ES-I3 (cell line): ENCODE data around the gene CDH13.

Experiments
- H3K36me3 ChIP-seq: 2 replicates; pipeline ENCODE4 v1.6.1; 2013; ENCODE audit warnings: mild to moderate bottlenecking, low read length, control low read depth, moderate library complexity; ENCODE audit not compliant: insufficient read depth
- H3K4me1 ChIP-seq: 2 replicates; pipeline ENCODE4 v1.6.1; 2013; ENCODE audit warnings: mild to moderate bottlenecking, control low read depth, low read length; ENCODE audit not compliant: insufficient read depth
- H3K9ac ChIP-seq: 2 replicates; pipeline ENCODE4 v1.6.1; 2013; ENCODE audit warnings: low read depth, mild to moderate bottlenecking, low read length, moderate library complexity
- H3K9me3 ChIP-seq: 2 replicates; pipeline ENCODE4 v1.6.1; 2013; ENCODE audit warnings: mild to moderate bottlenecking, low read length, moderate library complexity; ENCODE audit not compliant: control insufficient read depth, insufficient read depth

The CDH13 gene

DNA sequence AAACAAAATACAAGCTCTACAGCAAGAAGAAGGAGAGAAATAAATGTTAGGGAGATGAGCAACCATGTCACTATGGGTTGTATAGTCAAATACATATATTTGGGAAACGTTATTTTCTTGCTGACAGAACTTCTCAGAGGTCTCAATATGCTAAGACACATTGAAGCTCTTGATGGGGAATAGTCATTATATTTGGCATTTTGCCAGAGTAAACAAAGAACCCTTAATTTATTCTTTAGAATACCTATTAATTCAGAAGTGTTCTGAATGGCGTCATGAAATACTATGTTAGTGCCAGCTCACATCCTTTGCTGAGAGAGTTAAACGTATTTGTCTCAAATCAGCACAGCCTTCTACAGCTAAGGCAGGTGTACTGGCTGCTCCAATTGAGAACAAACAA lies 458.9 kb downstream of the CDH13 start:
- no peaks in the 10 kb centered on the region for H3K36me3 ChIP-seq
- no peaks in the 10 kb centered on the region for H3K4me1 ChIP-seq
- no peaks in the 10 kb centered on the region for H3K9me3 ChIP-seq
- no peak overlapping the region for H3K9ac ChIP-seq

DNA sequence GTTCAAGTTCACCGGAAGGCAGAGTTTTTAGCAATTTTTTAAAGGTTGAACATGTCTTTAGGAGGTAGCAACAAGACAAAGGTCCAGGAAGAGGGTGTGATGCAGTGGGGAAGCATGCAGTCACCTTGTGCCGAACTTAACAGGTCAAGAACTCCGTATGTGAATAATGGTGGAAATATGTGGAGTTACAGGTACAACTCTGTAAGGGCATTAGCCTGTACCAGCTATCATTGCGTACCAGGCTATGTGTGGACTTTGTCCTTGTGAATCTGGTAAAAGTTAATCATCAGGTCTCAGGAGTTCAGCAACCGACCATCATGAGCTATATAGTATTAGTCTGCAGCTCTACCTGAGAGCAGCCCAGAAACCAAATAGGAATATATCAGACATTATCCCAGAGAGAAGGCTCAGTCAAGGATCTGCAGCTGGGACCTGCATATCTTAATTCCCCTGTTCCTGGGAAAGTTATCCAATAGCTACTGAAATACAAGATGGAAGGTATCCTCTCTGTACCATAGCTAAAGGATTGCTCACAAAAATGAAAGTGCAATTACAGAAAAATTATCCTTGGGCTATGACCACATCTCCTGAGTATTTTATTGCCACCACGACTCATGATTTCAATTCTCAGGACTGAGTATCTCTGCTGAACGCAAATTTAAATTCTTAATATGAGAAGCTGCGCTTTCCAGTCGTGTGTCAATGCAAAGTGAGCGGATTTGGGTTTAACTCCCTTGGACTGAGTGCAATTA lies 469.3 kb downstream of the CDH13 start:
- Histone ChIP-seq H3K4me1 (no peaks in the 10 kb centered on the region), H3K9ac (no peak overlapping the region), H3K9me3 (peaks cover 11% of the 10 kb centered on the region), H3K36me3 (no peaks in the 10 kb centered on the region)

DNA sequence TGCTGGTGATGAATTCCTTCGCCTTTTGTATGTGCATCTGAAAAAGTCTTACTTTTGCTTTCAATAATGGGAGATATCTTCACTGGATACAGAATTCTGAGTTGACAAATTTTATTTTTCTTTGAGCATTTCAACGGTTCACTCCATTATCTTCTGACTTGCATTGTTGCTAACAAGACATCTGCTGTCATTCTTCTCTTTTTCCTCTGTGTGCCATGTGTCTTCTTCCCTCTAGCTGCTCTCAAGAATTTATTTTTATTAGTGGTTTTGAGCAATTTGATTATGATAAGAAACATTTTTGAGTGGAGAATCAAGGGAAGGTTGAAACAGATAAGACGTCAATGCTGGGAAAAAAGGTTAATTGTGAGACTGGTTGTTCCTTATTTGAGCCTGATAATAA lies 471.8 kb downstream of the CDH13 start:
- Histone ChIP-seq H3K4me1 (no peaks in the 10 kb centered on the region), H3K36me3 (no peaks in the 10 kb centered on the region), H3K9me3 (peaks cover 11% of the 10 kb centered on the region), H3K9ac (no peak overlapping the region)

DNA sequence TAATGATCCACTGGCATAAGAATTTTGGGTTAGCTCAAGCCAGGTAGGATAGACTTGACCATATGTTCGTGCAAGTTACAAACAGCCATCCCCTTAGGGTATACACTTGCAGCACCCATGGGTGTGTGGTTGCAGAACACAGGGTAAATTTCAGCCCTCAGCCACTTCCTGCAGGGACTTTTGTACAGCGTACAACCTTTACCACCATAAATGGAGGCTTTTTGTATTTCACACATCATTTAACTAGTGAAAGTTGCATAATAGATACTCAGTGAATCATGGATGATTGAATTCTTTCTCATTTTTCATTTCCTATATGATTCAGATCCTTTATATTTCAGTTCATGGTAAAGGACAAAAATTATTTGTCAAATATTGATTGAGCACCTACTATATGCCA lies 473.9 kb downstream of the CDH13 start:
- H3K9ac ChIP-seq: no peak overlapping the region
- H3K9me3 ChIP-seq: peaks cover 8% of the 10 kb centered on the region
- no peaks in the 10 kb centered on the region for H3K36me3 ChIP-seq
- no peaks in the 10 kb centered on the region for H3K4me1 ChIP-seq

DNA sequence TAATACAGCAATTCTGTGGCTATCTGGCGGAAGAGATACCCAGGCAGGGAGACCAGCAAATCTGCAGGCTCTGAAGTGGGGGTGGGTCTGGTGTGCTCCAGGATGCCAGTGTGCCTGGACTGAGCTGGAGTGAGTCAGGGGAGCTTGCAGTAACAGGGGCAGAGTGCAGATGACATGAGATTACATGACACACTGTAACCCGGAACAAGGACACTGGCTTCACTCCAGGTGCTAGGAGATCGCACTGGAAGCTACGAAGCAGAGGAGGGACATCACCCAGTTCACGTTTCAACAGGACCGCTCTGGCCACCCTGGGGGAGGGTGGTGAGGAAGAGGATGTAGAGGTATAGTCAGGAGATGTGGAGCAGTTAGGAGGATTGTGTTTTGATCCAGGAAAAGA lies 475.6 kb downstream of the CDH13 start:
- no peak overlapping the region for H3K9ac ChIP-seq
- H3K36me3 ChIP-seq: no peaks in the 10 kb centered on the region
- no peaks in the 10 kb centered on the region for H3K4me1 ChIP-seq
- H3K9me3 ChIP-seq: peaks cover 8% of the 10 kb centered on the region

DNA sequence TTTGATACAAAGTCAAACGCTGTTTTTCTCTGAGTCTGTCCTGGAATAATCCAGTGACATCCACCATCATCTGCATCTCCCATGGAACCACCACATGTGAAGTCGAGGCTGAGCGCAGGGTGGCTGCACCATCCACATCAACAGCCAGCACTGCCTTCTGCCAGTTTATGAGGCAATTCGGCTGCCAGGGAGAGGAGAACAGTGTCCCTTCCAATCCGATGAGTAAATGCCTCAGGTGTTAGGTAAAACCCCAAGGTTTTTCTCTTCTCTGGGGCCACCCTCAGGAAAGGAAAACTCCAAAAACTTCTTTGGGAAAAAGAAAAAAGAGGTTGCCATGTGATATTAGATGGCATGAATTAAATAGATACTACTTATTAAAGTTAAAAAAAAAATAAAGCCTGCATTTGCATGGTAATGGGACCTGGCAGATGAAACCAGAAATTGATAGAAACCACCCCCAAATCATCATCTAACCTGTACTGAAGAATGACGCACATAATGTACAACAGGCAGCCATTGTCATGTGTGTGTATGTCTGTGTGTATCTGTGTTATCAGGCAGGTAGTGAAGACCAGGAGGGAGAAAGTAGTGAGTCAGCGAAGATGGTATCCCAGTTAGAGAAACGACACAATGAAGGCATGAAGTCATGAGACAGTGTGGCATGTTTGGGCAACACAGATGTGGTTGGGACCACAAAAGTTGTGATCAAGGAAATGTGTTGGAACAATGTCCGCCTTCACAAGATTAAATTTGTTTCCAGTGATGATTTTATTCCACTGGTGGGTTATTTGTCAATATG lies 478.7 kb downstream of the CDH13 start:
- Histone ChIP-seq H3K9ac (no peak overlapping the region), H3K9me3 (no peaks in the 10 kb centered on the region), H3K4me1 (no peaks in the 10 kb centered on the region; the same call in 1 of the 2 replicates), H3K36me3 (no peaks in the 10 kb centered on the region)

DNA sequence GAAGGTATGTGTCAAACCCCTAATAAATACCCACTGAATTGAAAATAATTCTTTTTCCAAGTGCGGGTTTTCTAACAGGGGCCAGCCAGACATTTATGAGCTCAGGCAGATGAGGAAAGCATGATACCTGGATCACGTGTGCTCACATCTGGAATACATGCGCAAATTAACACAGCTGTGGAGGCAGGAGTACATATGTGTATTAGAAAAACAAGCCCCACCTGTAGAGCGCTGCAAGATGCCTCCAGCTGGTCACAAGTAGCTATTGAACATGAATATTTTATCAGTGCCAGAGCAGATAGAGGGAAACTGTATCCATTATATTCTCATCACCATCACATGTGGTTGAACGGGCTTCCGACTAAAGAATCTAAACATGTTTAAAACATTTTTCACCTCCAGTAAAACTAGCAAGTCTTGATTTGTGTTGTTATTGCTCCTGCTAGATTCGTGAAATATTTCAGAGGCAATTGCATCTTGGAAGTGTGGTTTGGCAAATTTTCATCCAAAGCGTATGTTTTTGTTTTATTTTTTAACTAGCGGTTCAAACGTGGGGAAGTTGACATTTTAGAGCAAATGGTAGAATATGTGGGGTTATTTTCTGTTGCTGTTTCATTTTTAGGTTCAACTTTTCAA lies 482.8 kb downstream of the CDH13 start:
- H3K36me3 ChIP-seq: no peaks in the 10 kb centered on the region
- H3K4me1 ChIP-seq: peaks cover 12% of the 10 kb centered on the region; the same call in 1 of the 2 replicates
- H3K9me3 ChIP-seq: no peaks in the 10 kb centered on the region
- no peak overlapping the region for H3K9ac ChIP-seq

DNA sequence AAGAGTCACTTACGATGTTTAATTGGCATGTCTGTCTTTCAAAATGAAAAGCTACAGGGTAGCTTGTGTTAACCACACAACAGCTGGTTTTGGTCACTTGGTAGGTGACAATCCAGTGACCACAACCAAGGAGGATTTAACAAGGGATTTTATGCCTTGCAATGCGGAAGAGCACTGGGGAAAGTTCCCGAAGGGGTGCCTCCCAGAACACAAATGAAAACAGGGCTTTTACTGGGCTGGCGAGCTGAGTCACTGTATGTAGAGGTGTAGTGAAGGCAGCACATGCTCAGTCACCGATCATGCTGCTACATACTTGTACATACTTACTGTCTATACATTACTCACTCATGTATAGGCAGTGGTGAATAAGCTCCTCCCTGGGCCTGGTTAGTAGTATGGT lies 483.5 kb downstream of the CDH13 start:
- no peaks in the 10 kb centered on the region for H3K36me3 ChIP-seq
- no peaks in the 10 kb centered on the region for H3K9me3 ChIP-seq
- H3K4me1 ChIP-seq: peaks cover 14% of the 10 kb centered on the region; the same call in 1 of the 2 replicates
- H3K9ac ChIP-seq: no peak overlapping the region

DNA sequence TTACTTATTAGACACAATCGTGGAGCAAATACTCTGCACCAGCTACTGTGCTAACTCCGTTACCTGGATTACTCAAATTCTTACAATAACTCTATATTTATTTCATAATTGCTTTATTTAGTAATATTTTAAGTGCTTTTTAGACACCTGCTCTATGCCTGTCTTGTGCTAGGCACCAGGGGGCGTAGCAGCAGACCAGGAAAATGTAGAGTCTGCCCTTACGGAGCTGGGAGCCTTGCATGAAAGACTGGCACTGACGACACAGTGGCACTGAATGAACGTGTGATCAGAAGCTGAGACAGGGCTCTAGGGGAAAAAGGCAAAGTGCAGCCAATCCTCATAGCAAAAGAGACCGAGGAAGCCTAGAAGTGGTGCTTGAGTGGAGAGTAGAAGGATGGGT lies 486.5 kb downstream of the CDH13 start:
- Histone ChIP-seq H3K9me3 (no peaks in the 10 kb centered on the region), H3K36me3 (no peaks in the 10 kb centered on the region), H3K4me1 (peaks cover 14% of the 10 kb centered on the region; the same call in 1 of the 2 replicates), H3K9ac (no peak overlapping the region)

DNA sequence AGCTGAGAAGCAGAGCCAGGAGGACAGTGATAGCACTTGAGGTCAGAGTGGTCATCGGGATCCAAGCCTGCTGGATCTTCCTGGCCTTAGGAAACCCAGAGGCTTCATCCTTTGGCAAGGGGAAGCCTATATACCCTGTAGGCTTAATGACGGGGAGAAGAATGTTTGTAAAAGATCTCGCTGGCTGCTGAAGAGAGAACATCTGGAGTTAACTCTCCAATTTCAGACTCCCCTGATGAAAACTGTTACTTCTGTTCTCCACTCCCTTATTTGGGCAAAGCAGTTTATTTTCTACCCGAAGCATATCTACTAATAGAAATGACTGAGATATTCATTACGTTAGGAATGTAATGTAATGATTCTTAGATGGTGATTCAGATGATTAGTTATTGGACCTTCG lies 487.0 kb downstream of the CDH13 start:
- Histone ChIP-seq H3K4me1 (peaks cover 14% of the 10 kb centered on the region; the same call in 1 of the 2 replicates), H3K36me3 (no peaks in the 10 kb centered on the region), H3K9me3 (no peaks in the 10 kb centered on the region), H3K9ac (no peak overlapping the region)

DNA sequence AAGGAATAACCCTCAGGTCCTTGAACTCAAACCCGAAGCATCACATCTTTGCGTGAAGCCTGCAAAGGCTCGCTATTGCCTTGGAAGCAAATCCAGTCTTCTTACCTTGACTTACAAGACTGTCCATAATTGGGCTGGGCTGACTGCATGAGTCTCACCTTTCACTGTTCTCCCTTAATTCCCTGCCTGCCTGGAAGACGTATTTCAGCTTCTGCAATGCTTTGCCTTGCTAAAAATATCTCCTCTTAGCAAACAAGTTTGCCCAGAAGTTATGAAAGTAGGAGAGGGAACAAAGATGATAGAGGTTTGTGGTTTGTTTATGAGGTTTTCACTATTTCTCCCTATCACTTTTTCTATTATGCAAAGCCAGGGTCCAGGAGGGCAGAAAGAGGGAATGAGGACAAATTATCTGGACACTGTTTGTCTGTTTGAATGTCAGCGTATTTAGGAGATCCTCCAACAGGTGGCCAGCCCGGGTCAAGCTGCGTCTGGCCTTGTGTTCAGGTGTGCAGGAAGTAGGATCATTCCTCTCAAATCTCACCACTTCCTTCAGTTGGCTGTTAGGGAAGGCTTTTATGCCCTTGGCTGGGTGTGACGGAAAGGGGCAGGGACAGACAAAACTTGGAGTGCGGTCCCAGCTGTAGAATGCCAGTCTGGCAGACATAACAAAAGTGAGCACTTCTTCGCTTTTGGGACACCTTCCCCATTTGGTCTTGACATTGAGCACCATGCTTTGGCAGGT lies 488.9 kb downstream of the CDH13 start:
- H3K36me3 ChIP-seq: no peaks in the 10 kb centered on the region
- peaks cover 14% of the 10 kb centered on the region; the same call in 1 of the 2 replicates for H3K4me1 ChIP-seq
- no peaks in the 10 kb centered on the region for H3K9me3 ChIP-seq
- no peak overlapping the region for H3K9ac ChIP-seq

DNA sequence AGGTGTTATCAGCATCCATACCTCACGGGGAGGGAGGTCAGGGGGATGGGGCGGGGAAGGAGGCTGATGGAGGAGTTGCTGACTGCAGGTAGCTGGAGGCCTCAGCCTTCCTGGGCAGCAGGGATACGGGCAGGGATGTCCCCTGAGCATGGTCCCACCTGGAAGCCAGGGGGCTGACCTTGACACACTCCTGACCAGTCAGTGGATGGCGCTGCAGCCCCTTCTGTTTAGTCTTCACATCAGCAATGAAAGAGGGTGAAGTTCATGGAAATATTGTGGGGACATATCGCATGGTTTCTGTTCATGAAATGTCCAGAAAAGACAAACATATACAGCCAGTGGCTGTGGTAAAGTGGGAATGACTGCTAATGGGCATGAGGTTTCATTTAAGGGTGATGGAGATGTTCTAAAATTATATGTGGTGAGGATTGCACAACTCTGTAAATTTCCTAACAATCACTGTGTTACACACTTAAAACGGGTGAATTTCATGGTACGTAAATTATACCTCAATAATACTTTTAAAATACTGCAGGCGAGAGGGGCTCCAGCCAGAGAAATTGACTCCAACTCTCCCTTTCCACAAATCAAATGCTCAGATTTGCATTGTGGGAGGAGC lies 489.6 kb downstream of the CDH13 start:
- H3K9ac ChIP-seq: no peak overlapping the region
- no peaks in the 10 kb centered on the region for H3K9me3 ChIP-seq
- H3K36me3 ChIP-seq: no peaks in the 10 kb centered on the region
- H3K4me1 ChIP-seq: peaks cover 14% of the 10 kb centered on the region; the same call in 1 of the 2 replicates

DNA sequence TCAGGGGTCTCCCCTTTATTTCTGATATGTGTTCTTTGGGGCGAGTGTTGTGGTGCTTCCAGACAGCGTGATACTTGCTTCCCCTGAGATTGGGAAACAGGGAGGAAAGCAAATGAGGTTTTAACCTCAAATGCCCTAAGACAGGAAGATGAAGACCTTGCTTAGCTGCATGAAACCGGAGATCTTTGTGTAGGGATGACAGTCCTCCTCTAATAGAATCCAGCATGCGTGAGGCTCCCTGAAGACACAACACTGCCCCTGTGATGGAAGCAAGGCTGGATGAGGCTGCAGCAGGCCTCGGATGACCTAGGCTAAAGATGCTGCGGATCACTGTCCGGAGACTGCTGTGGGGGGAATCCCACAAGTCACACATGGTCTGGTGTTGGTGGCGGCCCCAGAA lies 491.0 kb downstream of the CDH13 start:
- Histone ChIP-seq H3K4me1 (peaks cover 14% of the 10 kb centered on the region; the same call in 1 of the 2 replicates), H3K9me3 (no peaks in the 10 kb centered on the region), H3K9ac (no peak overlapping the region), H3K36me3 (no peaks in the 10 kb centered on the region)

DNA sequence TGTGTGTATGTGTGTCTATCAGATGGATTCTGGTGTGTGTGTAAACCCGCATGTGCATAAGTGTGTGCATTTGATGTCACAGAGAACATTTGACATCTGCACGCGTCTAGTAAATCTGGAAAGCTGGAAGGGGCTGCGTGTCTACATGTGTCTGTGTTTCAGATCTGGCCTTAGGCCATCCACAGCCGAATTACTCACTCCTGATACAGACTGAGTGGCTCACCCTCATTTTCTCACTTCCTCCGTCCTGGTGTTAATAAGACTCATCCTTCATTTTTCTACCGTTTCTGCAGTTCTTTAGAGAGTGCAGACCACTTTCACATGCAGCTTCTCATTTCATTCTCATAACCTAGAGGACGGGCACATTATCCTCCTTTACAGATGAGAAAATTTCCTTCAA lies 491.6 kb downstream of the CDH13 start:
- H3K9ac ChIP-seq: no peak overlapping the region
- H3K9me3 ChIP-seq: no peaks in the 10 kb centered on the region
- no peaks in the 10 kb centered on the region for H3K36me3 ChIP-seq
- H3K4me1 ChIP-seq: peaks cover 14% of the 10 kb centered on the region; the same call in 1 of the 2 replicates
